Right renal cortex interstitium (tissue), 3 donors: ENCODE measurements around the gene FBXO21. TPM values are rescaled to one million over a fixed set of nuclear protein-coding genes. Genes with fewer than 3 reads are reported as not detected.

Source experiments
- DNase-seq, 3 donors: peaks; one replicate each; pipeline ENCODE4 v3.0.0-alpha.2; 2013; ENCODE audit warnings: low read depth in 3 of 3, low spot score in 2 of 3
- polyA plus RNA-seq, 3 donors: library from polyadenylated mRNA; unstranded; fragments of 120-200 nt; gene quantifications; one replicate each; pipeline ENCODE4 v1.2.1, GENCODE V29; 2013; ENCODE audit not compliant: insufficient read length in 3 of 3

Gene FBXO21
- polyA plus RNA-seq, 3 donors: 60.4 to 62.6 (median 60.4) TPM

GRCh38 chr12:117169548-117169947, 20.7 kb downstream of the FBXO21 start:
- DNase-seq: no peak

- no peak for DNase-seq
Observed at GRCh38 chr12:117168976-117169375, 21.3 kb downstream of the FBXO21 start.

- DNase-seq: no peak
Observed at GRCh38 chr12:117167769-117168168, 22.5 kb downstream of the FBXO21 start.

- DNase-seq: no peak
Observed at GRCh38 chr12:117166107-117166506, 24.2 kb downstream of the FBXO21 start.

GRCh38 chr12:117165342-117165741, 24.9 kb downstream of the FBXO21 start:
- DNase-seq: no peak

- DNase-seq: no peak
Observed at GRCh38 chr12:117162633-117163032, 27.6 kb downstream of the FBXO21 start.

GRCh38 chr12:117162167-117162539, 28.1 kb downstream of the FBXO21 start:
- no peak for DNase-seq

- no peak for DNase-seq
Observed at GRCh38 chr12:117161460-117162166, 28.7 kb downstream of the FBXO21 start.

- DNase-seq: no peak
Observed at GRCh38 chr12:117159674-117160073, 30.6 kb downstream of the FBXO21 start.

GRCh38 chr12:117158911-117159553, 31.2 kb downstream of the FBXO21 start:
- no peak for DNase-seq

GRCh38 chr12:117158096-117158495, 32.2 kb downstream of the FBXO21 start:
- DNase-seq: no peak

- DNase-seq: no peak
Observed at GRCh38 chr12:117155278-117156060, 34.8 kb downstream of the FBXO21 start.

GRCh38 chr12:117152793-117153775, 37.2 kb downstream of the FBXO21 start:
- DNase-seq: no peak

GRCh38 chr12:117151403-117152031, 38.8 kb downstream of the FBXO21 start:
- DNase-seq: no peak

- DNase-seq: no peak
Observed at GRCh38 chr12:117149431-117149830, 40.8 kb downstream of the FBXO21 start.

- no peak for DNase-seq
Observed at GRCh38 chr12:117148642-117149041, 41.6 kb downstream of the FBXO21 start.

GRCh38 chr12:117147639-117148038, 42.6 kb downstream of the FBXO21 start:
- DNase-seq: no peak

GRCh38 chr12:117145597-117146154, 44.6 kb downstream of the FBXO21 start:
- no peak for DNase-seq

- no peak for DNase-seq
Observed at GRCh38 chr12:117144599-117144998, 45.7 kb downstream of the FBXO21 start.
